Stimulated activated CD4-positive, alpha-beta T cell treated with anti-CD3 and anti-CD28 coated beads, Interleukin-12 subunit alpha, Interleukin-12 subunit beta, amount 100 ng/mL, for 48 hours (primary cell): ENCODE results near the gene PMPCA.

Source experiments
- DNase-seq, 3 donors: peaks; one replicate each; pipeline ENCODE4 v3.0.0-alpha.2; 2020; ENCODE audit warnings: low read depth in 2 of 3, low spot score in 1 of 3

PMPCA gene

GRCh38 chr9:136433849-136434579 is 23.6 kb downstream of the PMPCA start:
- no peak for DNase-seq

GRCh38 chr9:136434580-136435169 is 24.2 kb downstream of the PMPCA start:
- DNase-seq: no peak

- DNase-seq: no peak
Measured at GRCh38 chr9:136436055-136436634, 25.7 kb downstream of the PMPCA start.

- DNase-seq: no peak
Measured at GRCh38 chr9:136437430-136437829, 27.0 kb downstream of the PMPCA start.

- DNase-seq: no peak
Measured at GRCh38 chr9:136437839-136438547, 27.5 kb downstream of the PMPCA start.

GRCh38 chr9:136438548-136439480 is 28.4 kb downstream of the PMPCA start:
- peak; percentile 14 to 47 (median 28) for DNase-seq

- peak; percentile 60 to 85 (median 75) for DNase-seq
Measured at GRCh38 chr9:136439481-136440408, 29.3 kb downstream of the PMPCA start, which contains the start of gene INPP5E. Gene INPP5E, minus strand, starts transcription at chr9:136439845. Its CDS starts 426 bp downstream, at chr9:136439419.

GRCh38 chr9:136441191-136441680 is 30.8 kb downstream of the PMPCA start:
- DNase-seq: no peak

GRCh38 chr9:136441681-136442245 is 31.3 kb downstream of the PMPCA start:
- no peak for DNase-seq

- no peak for DNase-seq
Measured at GRCh38 chr9:136442265-136442664, 31.8 kb downstream of the PMPCA start.

GRCh38 chr9:136443087-136443486 is 32.6 kb downstream of the PMPCA start:
- DNase-seq: no peak

- DNase-seq: no peak
Measured at GRCh38 chr9:136443687-136444086, 33.2 kb downstream of the PMPCA start.

- DNase-seq: no peak
Measured at GRCh38 chr9:136444102-136444501, 33.6 kb downstream of the PMPCA start.

GRCh38 chr9:136445799-136446198 is 35.3 kb downstream of the PMPCA start:
- no peak for DNase-seq

- no peak for DNase-seq
Measured at GRCh38 chr9:136447173-136447778, 36.8 kb downstream of the PMPCA start.

GRCh38 chr9:136448655-136449054 is 38.2 kb downstream of the PMPCA start:
- no peak for DNase-seq

- DNase-seq: no peak
Measured at GRCh38 chr9:136451221-136451877, 40.9 kb downstream of the PMPCA start.

GRCh38 chr9:136453326-136453725 is 42.9 kb downstream of the PMPCA start:
- no peak for DNase-seq
